ENCODE measurements around the gene EIF4E2.
A peak's percentile ranks its signal among the peaks of the same experiment; 100 is the strongest.

Gene EIF4E2

DNA sequence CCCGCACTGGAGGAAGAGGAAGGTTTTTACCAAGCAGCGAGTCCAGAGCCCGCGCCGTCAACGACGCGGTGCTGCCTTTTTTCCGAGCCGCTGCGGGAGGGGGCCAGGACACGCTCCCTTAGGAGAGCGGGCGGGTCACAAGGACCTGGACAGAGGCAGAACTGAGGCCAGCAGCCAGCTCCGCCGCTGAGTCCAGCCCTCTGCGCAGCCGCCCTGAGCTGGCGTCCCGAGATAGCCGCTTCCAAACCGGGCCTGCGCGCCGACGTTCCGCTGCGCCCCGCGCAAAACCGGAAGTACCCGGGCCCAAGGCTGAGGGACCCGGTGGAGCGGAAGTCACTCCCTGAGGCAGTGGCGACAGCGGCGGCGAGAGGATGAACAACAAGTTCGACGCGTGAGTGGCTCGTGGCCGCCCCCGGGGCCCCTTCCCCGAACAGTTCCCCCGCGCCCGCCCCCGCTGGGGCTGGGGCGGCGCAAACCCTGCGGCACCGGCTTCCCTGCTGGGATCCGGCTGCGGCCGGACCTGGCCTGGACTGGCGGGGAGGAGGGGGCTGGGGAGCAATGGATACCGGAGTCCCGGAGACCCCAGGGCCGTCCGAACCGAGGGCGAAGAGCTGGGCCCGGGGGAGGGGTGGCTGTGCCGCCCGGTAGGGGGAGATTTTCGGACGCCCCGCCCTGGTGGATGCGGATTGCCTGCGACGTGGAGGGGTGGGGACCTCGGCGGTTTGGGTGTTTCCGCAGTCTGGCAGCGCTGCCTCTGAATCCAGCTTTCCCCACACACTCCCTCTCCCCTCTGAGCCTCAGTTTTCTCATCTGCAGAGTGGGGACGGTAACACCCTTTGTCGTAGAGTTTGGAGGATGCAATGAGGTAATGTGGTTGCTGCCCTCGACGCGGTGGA, at the start of gene EIF4E2, which contains the start of gene TIGD1:
Gene EIF4E2, plus strand, starts transcription at position 336 of the 896 bp plus-strand sequence. Its CDS starts 36 bp downstream, at position 372.
Gene TIGD1, minus strand, starts transcription at position 204 of the 896 bp plus-strand sequence. CDS start 675 bp downstream, outside the sequence.
- in situ Hi-C loops (cut with MboI; ENCODE audit: low pct_unique_long_range_greater_than_20kb, low sequenced_read_pairs, unreplicated experiment), result no loop called here
- TF ChIP-seq, protein P1, sequence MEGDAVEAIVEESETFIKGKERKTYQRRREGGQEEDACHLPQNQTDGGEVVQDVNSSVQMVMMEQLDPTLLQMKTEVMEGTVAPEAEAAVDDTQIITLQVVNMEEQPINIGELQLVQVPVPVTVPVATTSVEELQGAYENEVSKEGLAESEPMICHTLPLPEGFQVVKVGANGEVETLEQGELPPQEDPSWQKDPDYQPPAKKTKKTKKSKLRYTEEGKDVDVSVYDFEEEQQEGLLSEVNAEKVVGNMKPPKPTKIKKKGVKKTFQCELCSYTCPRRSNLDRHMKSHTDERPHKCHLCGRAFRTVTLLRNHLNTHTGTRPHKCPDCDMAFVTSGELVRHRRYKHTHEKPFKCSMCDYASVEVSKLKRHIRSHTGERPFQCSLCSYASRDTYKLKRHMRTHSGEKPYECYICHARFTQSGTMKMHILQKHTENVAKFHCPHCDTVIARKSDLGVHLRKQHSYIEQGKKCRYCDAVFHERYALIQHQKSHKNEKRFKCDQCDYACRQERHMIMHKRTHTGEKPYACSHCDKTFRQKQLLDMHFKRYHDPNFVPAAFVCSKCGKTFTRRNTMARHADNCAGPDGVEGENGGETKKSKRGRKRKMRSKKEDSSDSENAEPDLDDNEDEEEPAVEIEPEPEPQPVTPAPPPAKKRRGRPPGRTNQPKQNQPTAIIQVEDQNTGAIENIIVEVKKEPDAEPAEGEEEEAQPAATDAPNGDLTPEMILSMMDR (IDR thresholded peaks at IDR 0.05; ENCODE audit: extremely low read depth, insufficient read depth, missing control alignments), result peak; percentile 28
- peak; percentile 99 for DNase-seq (ENCODE audit: low spot score)

DNA sequence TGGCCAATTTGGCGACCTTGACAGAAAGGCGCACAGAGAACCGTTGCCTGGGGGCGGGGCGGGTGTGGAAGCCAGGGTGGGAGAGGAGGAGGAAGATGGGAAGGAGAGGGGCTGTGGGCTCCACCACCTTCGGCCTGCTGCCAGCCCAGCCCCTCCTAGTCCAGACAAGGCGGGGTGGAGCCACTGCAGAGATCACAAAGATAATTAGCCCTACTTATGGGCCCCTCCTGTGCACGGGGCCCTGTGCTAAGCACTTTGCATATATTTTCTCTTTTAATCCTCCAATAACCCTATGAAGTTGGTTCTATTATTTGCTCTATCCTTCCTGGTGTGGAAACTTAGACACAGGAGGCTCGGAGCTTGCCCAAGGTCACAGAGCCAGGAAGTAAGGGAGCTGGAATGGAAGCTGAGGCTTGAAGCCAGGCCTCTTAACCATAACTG, 49.1 kb upstream of the EIF4E2 start:
- in situ Hi-C loops (cut with MboI; ENCODE audit: low pct_unique_long_range_greater_than_20kb, low sequenced_read_pairs, unreplicated experiment), result no loop called here
- TF ChIP-seq, protein P1 (IDR thresholded peaks at IDR 0.05; ENCODE audit: extremely low read depth, insufficient read depth, missing control alignments), result no peak

DNA sequence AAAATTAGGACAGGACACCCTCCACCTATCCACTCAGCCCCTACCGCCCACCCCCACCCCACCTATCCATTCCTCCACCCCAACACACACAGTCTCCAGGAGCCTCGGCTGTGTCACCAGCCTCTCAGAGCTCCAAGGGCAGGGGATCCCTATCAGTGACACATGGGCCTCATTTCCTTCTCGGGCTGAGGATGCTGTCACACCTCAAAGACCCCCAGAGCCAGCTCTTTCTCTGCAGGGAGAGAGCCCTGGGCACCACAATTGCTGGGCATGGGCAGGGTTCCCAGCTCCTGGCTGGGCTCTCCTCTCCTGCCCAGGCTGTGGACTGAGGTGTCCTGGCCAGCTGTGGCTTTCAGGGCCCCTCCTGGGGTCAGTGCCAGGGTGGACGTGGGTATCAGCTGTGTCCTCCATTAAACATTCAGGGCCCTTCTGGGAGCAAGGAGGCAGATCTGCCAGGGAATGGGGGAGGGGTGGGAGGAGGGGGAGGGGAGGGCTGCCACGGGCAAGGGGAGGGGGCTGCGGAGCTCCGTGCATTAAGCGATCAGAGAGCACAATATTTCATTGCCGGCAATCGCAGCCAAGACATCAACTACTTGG, 48.6 kb upstream of the EIF4E2 start:
- in situ Hi-C loops (cut with MboI; ENCODE audit: low pct_unique_long_range_greater_than_20kb, low sequenced_read_pairs, unreplicated experiment), result no loop called here

More for the DNA sequence above, 49.1 kb upstream of the EIF4E2 start:
- DNase-seq (ENCODE audit: low spot score), result no peak

DNA sequence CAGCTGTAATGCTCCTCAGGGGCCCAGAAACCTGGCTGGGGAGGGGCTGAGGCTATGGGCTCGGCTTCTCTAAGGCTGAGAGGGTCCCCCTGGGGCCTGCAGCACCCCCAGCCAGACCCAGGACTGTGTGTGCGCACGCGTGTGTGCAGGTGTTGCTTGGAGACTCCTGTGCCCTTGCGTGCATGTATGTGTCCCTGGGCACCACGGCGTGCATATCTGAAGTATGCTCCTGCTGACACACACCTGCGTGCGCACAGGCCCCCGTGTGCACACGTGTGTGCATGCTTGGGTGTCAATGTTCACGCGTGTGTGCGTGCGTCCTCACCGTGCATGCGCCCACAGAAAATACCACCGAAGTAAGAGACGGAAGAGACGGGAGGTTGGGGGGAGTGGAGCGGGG, 48.0 kb upstream of the EIF4E2 start:
- no peak for DNase-seq (ENCODE audit: low spot score)
- TF ChIP-seq, protein P1 (IDR thresholded peaks at IDR 0.05; ENCODE audit: extremely low read depth, insufficient read depth, missing control alignments), result no peak
- in situ Hi-C loops (cut with MboI; ENCODE audit: low pct_unique_long_range_greater_than_20kb, low sequenced_read_pairs, unreplicated experiment), result no loop called here

More for the DNA sequence above, 48.6 kb upstream of the EIF4E2 start:
- TF ChIP-seq, protein P1 (IDR thresholded peaks at IDR 0.05; ENCODE audit: extremely low read depth, insufficient read depth, missing control alignments), result no peak
- no peak for DNase-seq (ENCODE audit: low spot score)

GRCh38 chr2:232502911-232503808, 47.3 kb upstream of the EIF4E2 start:
- in situ Hi-C loops (cut with MboI; ENCODE audit: low pct_unique_long_range_greater_than_20kb, low sequenced_read_pairs, unreplicated experiment), result no loop called here
- peak; percentile 54 for DNase-seq (ENCODE audit: low spot score)

More at GRCh38 chr2:232502911-232503808, 47.3 kb upstream of the EIF4E2 start:
- TF ChIP-seq, protein P1 (IDR thresholded peaks at IDR 0.05; ENCODE audit: extremely low read depth, insufficient read depth, missing control alignments), result no peak
